Measurements from ENCODE around the gene NAP1L4. TPM values are rescaled to one million over a fixed set of nuclear protein-coding genes. Genes with fewer than 3 reads are reported as not detected.

NAP1L4 gene
- total and polyA plus RNA-seq, 4 donors: 56.3 to 191 (median 77.3) TPM

DNA sequence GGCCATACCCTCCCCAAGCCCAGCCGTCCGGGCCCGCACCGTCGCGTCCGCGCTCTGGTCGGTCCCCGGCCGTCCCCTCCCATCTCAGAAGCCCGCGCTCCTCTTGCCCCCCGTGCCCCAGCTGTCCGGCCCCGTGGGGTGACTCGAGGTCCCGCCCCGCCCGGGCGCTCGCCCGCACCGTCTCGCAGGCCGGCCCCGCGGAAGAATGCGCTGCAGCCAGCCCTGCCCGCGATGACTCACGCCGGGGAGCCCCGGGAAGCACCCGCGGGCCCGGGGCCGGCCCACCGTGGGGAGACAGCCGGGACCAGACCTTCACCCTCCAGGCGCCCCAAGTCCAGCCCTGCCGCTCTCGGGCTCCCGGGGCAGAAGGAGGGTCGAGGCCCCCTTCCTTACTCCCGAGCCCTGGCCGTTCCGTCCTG, 62.6 kb downstream of the NAP1L4 start:
- DNase-seq: no peak
- WGBS, 2 donors: 1% methylated on average over 41 to 48 of the region's 48 CpGs
- TF ChIP-seq, protein P1, sequence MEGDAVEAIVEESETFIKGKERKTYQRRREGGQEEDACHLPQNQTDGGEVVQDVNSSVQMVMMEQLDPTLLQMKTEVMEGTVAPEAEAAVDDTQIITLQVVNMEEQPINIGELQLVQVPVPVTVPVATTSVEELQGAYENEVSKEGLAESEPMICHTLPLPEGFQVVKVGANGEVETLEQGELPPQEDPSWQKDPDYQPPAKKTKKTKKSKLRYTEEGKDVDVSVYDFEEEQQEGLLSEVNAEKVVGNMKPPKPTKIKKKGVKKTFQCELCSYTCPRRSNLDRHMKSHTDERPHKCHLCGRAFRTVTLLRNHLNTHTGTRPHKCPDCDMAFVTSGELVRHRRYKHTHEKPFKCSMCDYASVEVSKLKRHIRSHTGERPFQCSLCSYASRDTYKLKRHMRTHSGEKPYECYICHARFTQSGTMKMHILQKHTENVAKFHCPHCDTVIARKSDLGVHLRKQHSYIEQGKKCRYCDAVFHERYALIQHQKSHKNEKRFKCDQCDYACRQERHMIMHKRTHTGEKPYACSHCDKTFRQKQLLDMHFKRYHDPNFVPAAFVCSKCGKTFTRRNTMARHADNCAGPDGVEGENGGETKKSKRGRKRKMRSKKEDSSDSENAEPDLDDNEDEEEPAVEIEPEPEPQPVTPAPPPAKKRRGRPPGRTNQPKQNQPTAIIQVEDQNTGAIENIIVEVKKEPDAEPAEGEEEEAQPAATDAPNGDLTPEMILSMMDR (IDR thresholded peaks at IDR 0.05; ENCODE audit: control extremely low read depth, extremely low read depth): no peak
- Histone ChIP-seq H3K27ac (ENCODE audit: low read depth in 1 of 2, low read length in 1 of 2) (peak overlapping the region in 1 of 2 donors; percentile 89), H3K27me3 (ENCODE audit: control insufficient read depth in 3 of 3, insufficient read depth in 3 of 3, low read length in 2 of 3) (peaks cover 0 to 29% (median 19%) of the 10 kb centered on the region in 3 donors), H3K4me1 (ENCODE audit: control insufficient read depth in 5 of 5, insufficient read depth in 5 of 5, low read length in 5 of 5) (peaks cover 0 to 14% (median 0%) of the 10 kb centered on the region in 5 donors), H3K9me3 (ENCODE audit: control insufficient read depth in 4 of 4, insufficient read depth in 3 of 4, low read length in 3 of 4) (no peaks in the 10 kb centered on the region), H3K36me3 (ENCODE audit: control insufficient read depth in 4 of 4, insufficient read depth in 4 of 4, low read length in 4 of 4) (no peaks in the 10 kb centered on the region), H3K9ac (ENCODE audit: insufficient read depth in 1 of 2, low read length in 2 of 2) (no peak overlapping the region), H3K4me3 (peak overlapping the region; percentile 10)
- peak; percentile 54 for ATAC-seq (ENCODE audit: insufficient read depth, low FRiP score)

DNA sequence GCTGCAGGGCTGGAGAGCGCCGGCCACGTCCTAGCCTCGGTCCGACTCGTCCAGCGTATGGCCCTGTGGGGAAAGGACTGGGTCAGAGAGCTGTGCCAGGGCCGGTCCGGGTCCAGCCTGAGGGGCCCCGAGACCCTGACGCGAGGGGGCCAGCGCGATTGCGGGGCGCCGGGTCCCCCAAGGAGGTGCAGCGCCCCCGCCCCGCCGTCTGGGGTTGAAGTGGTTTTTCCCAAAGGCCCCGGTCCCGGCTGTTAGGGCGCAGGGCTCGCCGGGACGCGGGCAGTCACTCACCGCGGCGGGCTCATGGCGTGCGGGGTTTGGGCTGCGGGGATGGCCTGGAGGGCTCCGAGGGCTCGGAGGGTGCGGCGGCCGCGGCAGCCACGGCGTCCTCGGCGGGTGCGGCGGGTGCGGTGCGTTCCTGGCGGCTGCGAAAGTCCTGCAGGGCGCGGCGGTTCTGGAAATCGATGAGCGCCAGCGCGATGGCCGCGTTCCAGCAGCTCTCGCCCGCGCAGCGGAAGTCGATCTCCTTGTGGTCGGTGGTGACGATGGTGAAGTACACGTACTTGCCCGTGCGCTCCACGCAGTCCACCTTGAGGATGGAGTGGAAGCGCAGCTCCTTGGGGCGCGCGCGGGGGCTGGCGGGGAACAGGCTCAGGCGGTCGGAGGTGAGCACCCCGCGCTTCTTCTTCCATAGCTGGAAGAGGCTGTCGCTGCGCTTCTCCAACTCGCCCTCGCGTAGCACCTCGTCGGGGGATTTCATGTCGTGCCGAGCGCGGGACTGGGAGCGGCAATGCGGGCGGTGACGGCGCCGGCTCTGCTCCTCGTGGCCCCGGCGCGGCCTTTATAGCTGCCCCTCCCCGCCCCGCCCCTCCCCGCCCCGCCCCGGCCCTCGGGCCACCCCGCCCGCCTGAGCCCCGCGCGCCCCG, 63.3 kb downstream of the NAP1L4 start, which contains the start of gene PHLDA2:
PHLDA2 (minus strand) TSS at position 816 of the 926 bp plus-strand sequence; CDS start at position 760, 56 bp downstream.
- H3K9ac ChIP-seq (ENCODE audit: insufficient read depth in 1 of 2, low read length in 2 of 2): no peak within 1 kb of the TSS
- peak in 2 of 3 donors; percentile 64 to 67 for DNase-seq
- peaks cover 0 to 29% (median 19%) of the 10 kb centered on the region in 3 donors for H3K27me3 ChIP-seq (ENCODE audit: control insufficient read depth in 3 of 3, insufficient read depth in 3 of 3, low read length in 2 of 3)
- peak; percentile 54 for ATAC-seq (ENCODE audit: insufficient read depth, low FRiP score)
- TF ChIP-seq, protein P1 (IDR thresholded peaks at IDR 0.05; ENCODE audit: control extremely low read depth, extremely low read depth): no peak
- H3K27ac ChIP-seq (ENCODE audit: low read depth in 1 of 2, low read length in 1 of 2): peak within 1 kb of the TSS in 1 of 2 donors; percentile 89
- peak within 1 kb of the TSS; percentile 60 for H3K4me3 ChIP-seq
- peaks cover 0 to 14% (median 0%) of the 10 kb centered on the region in 5 donors for H3K4me1 ChIP-seq (ENCODE audit: control insufficient read depth in 5 of 5, insufficient read depth in 5 of 5, low read length in 5 of 5)
- whole genome bisulfite sequencing, 2 donors: 1% methylated on average over 80 to 113 of the region's 113 CpGs
- no peaks in the 10 kb centered on the region for H3K36me3 ChIP-seq (ENCODE audit: control insufficient read depth in 4 of 4, insufficient read depth in 4 of 4, low read length in 4 of 4)
- no peaks in the 10 kb centered on the region for H3K9me3 ChIP-seq (ENCODE audit: control insufficient read depth in 4 of 4, insufficient read depth in 3 of 4, low read length in 3 of 4)

DNA sequence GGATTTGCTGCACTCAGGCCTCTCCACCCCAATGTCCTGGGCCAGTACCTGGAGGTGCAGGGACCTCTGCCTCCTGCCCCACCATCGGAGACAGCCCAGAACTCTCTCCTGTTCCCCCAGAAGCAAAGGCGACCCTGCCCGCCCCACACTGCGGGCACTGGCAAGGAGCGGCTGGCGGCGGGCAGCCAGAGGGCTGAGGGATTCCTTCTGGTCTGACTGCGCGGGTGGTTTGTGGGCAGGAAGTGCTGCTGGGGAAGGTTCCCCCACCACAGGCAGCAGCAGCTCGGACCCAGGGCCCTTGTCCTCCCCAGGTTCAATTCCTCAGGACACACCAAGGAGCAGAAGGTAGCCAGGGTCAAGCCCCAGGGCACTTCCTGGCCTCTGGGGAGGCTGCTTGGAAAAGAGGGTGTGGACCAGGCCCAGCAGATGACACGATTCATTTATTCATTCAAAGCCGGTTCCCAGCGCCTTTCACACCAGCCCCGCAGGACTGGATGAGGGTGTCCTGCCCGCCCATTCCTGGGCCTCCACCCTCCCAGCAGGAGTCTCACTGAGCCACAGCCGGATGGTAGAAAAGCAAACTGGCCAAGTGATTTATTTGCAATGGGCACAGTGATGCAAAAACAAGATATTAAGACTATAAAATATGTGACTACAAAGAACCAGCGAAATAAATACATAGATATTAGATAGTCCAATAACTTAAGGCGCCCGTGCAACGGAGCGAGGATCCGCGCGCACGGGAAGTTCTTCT, 64.1 kb downstream of the NAP1L4 start:
- WGBS, 2 donors: 16 to 38% methylated on average over 25 of the region's 25 CpGs
- ATAC-seq (ENCODE audit: insufficient read depth, low FRiP score) (no peak), DNase-seq (no peak)
- Histone ChIP-seq H3K9ac (ENCODE audit: insufficient read depth in 1 of 2, low read length in 2 of 2) (no peak overlapping the region), H3K27me3 (ENCODE audit: control insufficient read depth in 3 of 3, insufficient read depth in 3 of 3, low read length in 2 of 3) (peaks cover 0 to 29% (median 19%) of the 10 kb centered on the region in 3 donors), H3K9me3 (ENCODE audit: control insufficient read depth in 4 of 4, insufficient read depth in 3 of 4, low read length in 3 of 4) (no peaks in the 10 kb centered on the region), H3K36me3 (ENCODE audit: control insufficient read depth in 4 of 4, insufficient read depth in 4 of 4, low read length in 4 of 4) (no peaks in the 10 kb centered on the region), H3K4me1 (ENCODE audit: control insufficient read depth in 5 of 5, insufficient read depth in 5 of 5, low read length in 5 of 5) (peaks cover 0 to 14% (median 0%) of the 10 kb centered on the region in 5 donors), H3K4me3 (peak overlapping the region; percentile 60), H3K27ac (ENCODE audit: low read depth in 1 of 2, low read length in 1 of 2) (no peak overlapping the region)
- TF ChIP-seq, protein P1 (IDR thresholded peaks at IDR 0.05; ENCODE audit: control extremely low read depth, extremely low read depth): no peak
